Measurements from ENCODE around the gene ZNF683.

DNA sequence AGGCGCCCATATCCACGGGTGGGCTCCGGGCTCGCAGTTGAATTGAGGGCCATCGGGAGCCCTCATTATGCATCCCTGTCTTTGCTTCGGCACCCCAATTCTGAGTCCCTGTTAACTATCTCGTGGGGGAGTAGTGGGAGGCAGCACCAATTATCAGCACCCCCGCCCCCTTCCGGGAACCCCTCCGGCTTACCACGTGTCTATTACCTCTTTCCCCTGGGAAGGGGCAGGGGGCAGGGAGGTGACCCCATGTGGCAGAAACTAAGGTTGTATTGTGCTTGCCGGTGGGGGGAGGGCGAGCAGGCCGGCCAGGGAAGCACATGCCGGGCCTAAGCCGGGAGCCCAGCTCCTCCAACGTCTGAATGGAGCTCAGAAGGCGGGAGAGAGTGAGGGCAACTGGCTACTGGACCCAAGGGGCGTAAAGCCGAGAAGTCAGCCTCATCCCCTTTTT lies 39.1 kb upstream of the ZNF683 start:
- TF ChIP-seq, protein P1, sequence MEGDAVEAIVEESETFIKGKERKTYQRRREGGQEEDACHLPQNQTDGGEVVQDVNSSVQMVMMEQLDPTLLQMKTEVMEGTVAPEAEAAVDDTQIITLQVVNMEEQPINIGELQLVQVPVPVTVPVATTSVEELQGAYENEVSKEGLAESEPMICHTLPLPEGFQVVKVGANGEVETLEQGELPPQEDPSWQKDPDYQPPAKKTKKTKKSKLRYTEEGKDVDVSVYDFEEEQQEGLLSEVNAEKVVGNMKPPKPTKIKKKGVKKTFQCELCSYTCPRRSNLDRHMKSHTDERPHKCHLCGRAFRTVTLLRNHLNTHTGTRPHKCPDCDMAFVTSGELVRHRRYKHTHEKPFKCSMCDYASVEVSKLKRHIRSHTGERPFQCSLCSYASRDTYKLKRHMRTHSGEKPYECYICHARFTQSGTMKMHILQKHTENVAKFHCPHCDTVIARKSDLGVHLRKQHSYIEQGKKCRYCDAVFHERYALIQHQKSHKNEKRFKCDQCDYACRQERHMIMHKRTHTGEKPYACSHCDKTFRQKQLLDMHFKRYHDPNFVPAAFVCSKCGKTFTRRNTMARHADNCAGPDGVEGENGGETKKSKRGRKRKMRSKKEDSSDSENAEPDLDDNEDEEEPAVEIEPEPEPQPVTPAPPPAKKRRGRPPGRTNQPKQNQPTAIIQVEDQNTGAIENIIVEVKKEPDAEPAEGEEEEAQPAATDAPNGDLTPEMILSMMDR (conservative IDR thresholded peaks at IDR 0.05) = no peak
- TF ChIP-seq ZFX (IDR thresholded peaks at IDR 0.05) = no peak
